ENCODE data around the gene MICU2. TPM values are rescaled to one million over a fixed set of nuclear protein-coding genes. Genes with fewer than 3 reads are reported as not detected.
"Not testable (repeated sequence)": the region's sequence is repeated elsewhere in the genome, so short reads cannot be mapped to it uniquely, and the experiment has no call there.

MICU2 gene
- polyA plus RNA-seq, 3 donors from 2014 or later, result 38.6 to 53.3 (median 39.3) TPM

GRCh38 chr13:21584973-21585592 lies 18.9 kb downstream of the MICU2 start:
- Mint-ChIP-seq H3K36me3 (peaks cover 5 to 6% (median 5%) of the 10 kb centered on the region in 3 donors), H3K4me3 (no peak overlapping the region), H3K4me1 (peaks cover 56 to 82% of the 10 kb centered on the region in 2 donors), H3K27ac (peak overlapping the region in 1 of 6 donors; percentile 34), H3K9me3 (peaks cover 0 to 6% (median 2%) of the 10 kb centered on the region in 6 donors), H3K27me3 (ENCODE audit: low read depth in 3 of 3) (peaks cover 0 to 3% (median 1%) of the 10 kb centered on the region in 3 donors)
- DNase-seq, result no peak

- peaks cover 0 to 6% (median 2%) of the 10 kb centered on the region in 6 donors for H3K9me3 Mint-ChIP-seq
- H3K4me3 Mint-ChIP-seq, result no peak overlapping the region
- H3K27me3 Mint-ChIP-seq (ENCODE audit: low read depth in 3 of 3), result peaks cover under 1 to 3% (median 3%) of the 10 kb centered on the region in 3 donors
- H3K27ac Mint-ChIP-seq, result no peak overlapping the region
- DNase-seq, result no peak
- H3K4me1 Mint-ChIP-seq, result peaks cover 53 to 81% of the 10 kb centered on the region in 2 donors
- peaks cover 5 to 6% (median 5%) of the 10 kb centered on the region in 3 donors for H3K36me3 Mint-ChIP-seq
Observed at GRCh38 chr13:21583478-21583877, 20.5 kb downstream of the MICU2 start.

GRCh38 chr13:21580736-21581135 lies 23.2 kb downstream of the MICU2 start:
- peak overlapping the region; percentile 46 to 73 (median 62) for H3K4me3 Mint-ChIP-seq
- H3K9me3 Mint-ChIP-seq, result peaks cover 0 to 6% (median 2%) of the 10 kb centered on the region in 6 donors
- H3K4me1 Mint-ChIP-seq, result peaks cover 58 to 71% of the 10 kb centered on the region in 2 donors
- H3K27me3 Mint-ChIP-seq (ENCODE audit: low read depth in 3 of 3), result peaks cover 0 to 3% (median 3%) of the 10 kb centered on the region in 3 donors
- no peak for DNase-seq
- H3K36me3 Mint-ChIP-seq, result peaks cover 5 to 6% (median 5%) of the 10 kb centered on the region in 3 donors
- peak overlapping the region; percentile 80 to 93 (median 86) for H3K27ac Mint-ChIP-seq

- Mint-ChIP-seq H3K27me3 (ENCODE audit: low read depth in 3 of 3) (peaks cover 0 to 3% (median 3%) of the 10 kb centered on the region in 3 donors), H3K4me1 (peaks cover 55 to 70% of the 10 kb centered on the region in 2 donors)
- DNase-seq, result peak; percentile 60 to 77 (median 63)
Observed at GRCh38 chr13:21579754-21580316, 24.1 kb downstream of the MICU2 start.

GRCh38 chr13:21578748-21579147 lies 25.2 kb downstream of the MICU2 start:
- H3K4me1 Mint-ChIP-seq, result peaks cover 59 to 79% of the 10 kb centered on the region in 2 donors
- peaks cover 0 to 6% (median 2%) of the 10 kb centered on the region in 6 donors for H3K9me3 Mint-ChIP-seq
- peak overlapping the region in 4 of 6 donors; percentile 29 to 67 (median 54) for H3K27ac Mint-ChIP-seq
- peaks cover 0 to 3% (median 3%) of the 10 kb centered on the region in 3 donors for H3K27me3 Mint-ChIP-seq (ENCODE audit: low read depth in 3 of 3)
- peak overlapping the region in 1 of 5 donors; percentile 33 for H3K4me3 Mint-ChIP-seq
- DNase-seq, result no peak
- H3K36me3 Mint-ChIP-seq, result peaks cover 5 to 6% (median 5%) of the 10 kb centered on the region in 3 donors

More at GRCh38 chr13:21579754-21580316, 24.1 kb downstream of the MICU2 start:
- Mint-ChIP-seq H3K27ac (peak overlapping the region; percentile 67 to 93 (median 85)), H3K9me3 (peaks cover 0 to 6% (median 2%) of the 10 kb centered on the region in 6 donors), H3K4me3 (peak overlapping the region; percentile 39 to 81 (median 75)), H3K36me3 (peaks cover 5 to 6% (median 5%) of the 10 kb centered on the region in 3 donors)

- Mint-ChIP-seq H3K4me3 (peak overlapping the region in 1 of 5 donors; percentile 31), H3K27me3 (ENCODE audit: low read depth in 3 of 3) (peaks cover 0 to 3% (median 0%) of the 10 kb centered on the region in 3 donors), H3K4me1 (peaks cover 44 to 61% of the 10 kb centered on the region in 2 donors), H3K9me3 (peaks cover 0 to 1% (median 0%) of the 10 kb centered on the region in 6 donors), H3K36me3 (no peaks in the 10 kb centered on the region), H3K27ac (peak overlapping the region in 4 of 6 donors; percentile 47 to 69 (median 54))
- no peak for DNase-seq
Observed at GRCh38 chr13:21576426-21576825, 27.5 kb downstream of the MICU2 start.

GRCh38 chr13:21573920-21574712 lies 29.9 kb downstream of the MICU2 start:
- H3K9me3 Mint-ChIP-seq, result no peaks in the 10 kb centered on the region
- H3K27ac Mint-ChIP-seq, result no peak overlapping the region
- H3K4me1 Mint-ChIP-seq, result peaks cover 36 to 56% of the 10 kb centered on the region in 2 donors
- no peaks in the 10 kb centered on the region for H3K36me3 Mint-ChIP-seq
- no peak for DNase-seq
- no peak overlapping the region for H3K4me3 Mint-ChIP-seq
- peaks cover 0 to 2% (median 0%) of the 10 kb centered on the region in 3 donors for H3K27me3 Mint-ChIP-seq (ENCODE audit: low read depth in 3 of 3)

GRCh38 chr13:21569686-21570085 lies 34.3 kb downstream of the MICU2 start:
- DNase-seq, result no peak
- Mint-ChIP-seq H3K27ac (no peak overlapping the region), H3K4me1 (peaks cover 37 to 60% of the 10 kb centered on the region in 2 donors), H3K27me3 (ENCODE audit: low read depth in 3 of 3) (peaks cover 0 to 2% (median 0%) of the 10 kb centered on the region in 3 donors), H3K36me3 (peaks cover 5% of the 10 kb centered on the region in 3 donors), H3K4me3 (peak overlapping the region in 1 of 5 donors; percentile 1), H3K9me3 (no peaks in the 10 kb centered on the region)

GRCh38 chr13:21568854-21569253 lies 35.1 kb downstream of the MICU2 start:
- peaks cover 0 to 2% (median 0%) of the 10 kb centered on the region in 3 donors for H3K27me3 Mint-ChIP-seq (ENCODE audit: low read depth in 3 of 3)
- H3K27ac Mint-ChIP-seq, result no peak overlapping the region
- H3K4me1 Mint-ChIP-seq, result peaks cover 32 to 51% of the 10 kb centered on the region in 2 donors
- DNase-seq, result no peak
- H3K4me3 Mint-ChIP-seq, result no peak overlapping the region
- H3K36me3 Mint-ChIP-seq, result peaks cover 10 to 12% (median 11%) of the 10 kb centered on the region in 3 donors
- no peaks in the 10 kb centered on the region for H3K9me3 Mint-ChIP-seq

GRCh38 chr13:21567714-21568113 lies 36.3 kb downstream of the MICU2 start:
- DNase-seq, result no peak
- H3K36me3 Mint-ChIP-seq, result peaks cover 20 to 21% (median 21%) of the 10 kb centered on the region in 3 donors
- peak overlapping the region in 3 of 6 donors; percentile 10 to 18 (median 14) for H3K27ac Mint-ChIP-seq
- H3K9me3 Mint-ChIP-seq, result no peaks in the 10 kb centered on the region
- no peak overlapping the region for H3K4me3 Mint-ChIP-seq
- H3K4me1 Mint-ChIP-seq, result peaks cover 32 to 48% of the 10 kb centered on the region in 2 donors
- H3K27me3 Mint-ChIP-seq (ENCODE audit: low read depth in 3 of 3), result peaks cover 0 to 4% (median 0%) of the 10 kb centered on the region in 3 donors

- no peaks in the 10 kb centered on the region for H3K9me3 Mint-ChIP-seq
- H3K36me3 Mint-ChIP-seq, result peaks cover 11 to 23% (median 15%) of the 10 kb centered on the region in 3 donors
- H3K4me1 Mint-ChIP-seq, result peaks cover 16 to 20% of the 10 kb centered on the region in 2 donors
- no peak overlapping the region for H3K27ac Mint-ChIP-seq
- H3K4me3 Mint-ChIP-seq, result no peak overlapping the region
- peak in 1 of 3 donors; percentile 6 for DNase-seq
- H3K27me3 Mint-ChIP-seq (ENCODE audit: low read depth in 3 of 3), result peaks cover 0 to 2% (median 0%) of the 10 kb centered on the region in 3 donors
Observed at GRCh38 chr13:21557995-21558394, 46.0 kb downstream of the MICU2 start.

GRCh38 chr13:21556051-21556450 lies 47.9 kb downstream of the MICU2 start:
- H3K4me1 Mint-ChIP-seq, result peaks cover 16 to 20% of the 10 kb centered on the region in 2 donors
- peak overlapping the region in 1 of 6 donors; percentile 6 for H3K27ac Mint-ChIP-seq

GRCh38 chr13:21553261-21553660 lies 50.7 kb downstream of the MICU2 start:
- peaks cover 20 to 21% of the 10 kb centered on the region in 2 donors for H3K4me1 Mint-ChIP-seq
- H3K9me3 Mint-ChIP-seq; H3K27ac Mint-ChIP-seq; H3K36me3 Mint-ChIP-seq; H3K27me3 Mint-ChIP-seq (ENCODE audit: low read depth in 3 of 3); DNase-seq; H3K4me3 Mint-ChIP-seq: not testable (repeated sequence)

More at GRCh38 chr13:21556051-21556450, 47.9 kb downstream of the MICU2 start:
- Mint-ChIP-seq H3K27me3 (ENCODE audit: low read depth in 3 of 3) (peaks cover 0 to 1% (median 0%) of the 10 kb centered on the region in 3 donors), H3K4me3 (no peak overlapping the region), H3K9me3 (no peaks in the 10 kb centered on the region), H3K36me3 (peaks cover 5 to 13% (median 5%) of the 10 kb centered on the region in 3 donors)
- no peak for DNase-seq
